T-helper 22 cell (primary cell): ENCODE results near the gene TINAG.

Experiments
- DNase-seq: peaks from one replicate; pipeline ENCODE4 v3.0.0-alpha.2; 2020; ENCODE audit warnings: low read depth

Gene TINAG, protein sequence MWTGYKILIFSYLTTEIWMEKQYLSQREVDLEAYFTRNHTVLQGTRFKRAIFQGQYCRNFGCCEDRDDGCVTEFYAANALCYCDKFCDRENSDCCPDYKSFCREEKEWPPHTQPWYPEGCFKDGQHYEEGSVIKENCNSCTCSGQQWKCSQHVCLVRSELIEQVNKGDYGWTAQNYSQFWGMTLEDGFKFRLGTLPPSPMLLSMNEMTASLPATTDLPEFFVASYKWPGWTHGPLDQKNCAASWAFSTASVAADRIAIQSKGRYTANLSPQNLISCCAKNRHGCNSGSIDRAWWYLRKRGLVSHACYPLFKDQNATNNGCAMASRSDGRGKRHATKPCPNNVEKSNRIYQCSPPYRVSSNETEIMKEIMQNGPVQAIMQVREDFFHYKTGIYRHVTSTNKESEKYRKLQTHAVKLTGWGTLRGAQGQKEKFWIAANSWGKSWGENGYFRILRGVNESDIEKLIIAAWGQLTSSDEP

DNA sequence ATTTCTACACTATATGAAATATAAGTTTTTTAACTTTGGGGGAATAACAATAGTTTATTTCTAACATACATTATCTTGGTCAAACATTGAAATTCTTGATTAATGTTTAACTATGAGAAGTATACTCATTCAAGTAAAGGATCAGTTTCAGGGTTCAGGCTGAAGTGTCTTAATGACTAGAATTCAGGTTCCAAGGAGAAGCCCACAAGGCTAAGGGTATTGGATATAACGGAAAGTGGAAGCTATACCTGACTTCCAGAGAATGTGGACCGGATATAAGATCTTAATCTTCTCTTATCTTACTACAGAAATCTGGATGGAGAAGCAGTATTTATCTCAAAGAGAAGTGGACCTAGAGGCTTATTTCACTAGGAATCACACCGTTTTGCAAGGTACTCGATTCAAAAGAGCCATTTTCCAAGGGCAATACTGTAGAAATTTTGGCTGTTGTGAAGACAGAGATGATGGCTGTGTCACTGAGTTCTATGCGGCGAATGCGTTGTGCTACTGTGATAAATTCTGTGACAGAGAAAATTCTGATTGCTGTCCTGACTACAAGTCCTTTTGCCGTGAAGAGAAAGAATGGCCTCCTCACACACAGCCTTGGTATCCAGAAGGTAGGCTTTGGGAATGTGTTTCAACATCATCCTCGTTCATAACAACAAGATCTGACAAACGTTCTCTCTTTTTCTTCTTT, at the start of gene TINAG:
Gene TINAG (plus strand): TSS at position 153 of the 697 bp plus-strand sequence. CDS start 110 bp downstream, at position 263.
- no peak for DNase-seq

DNA sequence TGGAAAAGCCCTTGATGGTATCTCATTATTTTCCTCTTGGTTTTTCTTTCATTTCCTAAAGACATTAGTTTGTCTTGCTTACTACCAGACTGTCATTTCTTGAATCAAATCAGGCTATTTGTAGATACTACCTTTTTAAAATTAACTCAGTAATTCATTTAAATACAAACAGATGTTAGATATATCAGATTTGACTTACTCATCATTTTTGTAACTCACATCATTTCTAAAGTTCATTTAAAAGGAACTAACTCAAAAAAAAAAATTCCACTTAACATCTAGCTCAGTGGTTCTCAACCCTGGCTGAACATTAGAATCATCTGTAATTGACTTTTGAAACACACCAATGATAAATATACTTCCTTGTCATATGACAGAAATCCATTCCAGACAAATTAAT, 48.2 kb upstream of the TINAG start:
- DNase-seq: no peak

DNA sequence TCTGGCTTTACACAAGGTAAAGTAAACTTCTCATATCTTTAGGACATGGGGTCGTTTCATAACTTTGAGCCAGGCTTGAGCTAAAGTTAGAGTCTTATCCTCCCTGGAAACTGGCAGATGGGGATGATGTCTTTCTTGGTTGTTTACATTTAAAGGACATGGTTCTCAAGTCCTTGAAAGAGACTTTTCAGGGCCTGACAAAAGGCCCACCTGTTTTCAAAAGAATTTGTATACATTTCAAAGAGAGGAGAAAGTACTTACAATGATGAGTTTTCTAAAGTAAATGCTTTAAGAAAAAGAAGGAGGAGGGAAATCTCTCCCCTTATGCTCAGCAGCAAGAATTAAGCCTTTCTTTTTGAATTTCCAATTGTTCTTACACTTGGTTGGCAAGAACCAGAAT, 45.7 kb upstream of the TINAG start:
- DNase-seq: no peak

DNA sequence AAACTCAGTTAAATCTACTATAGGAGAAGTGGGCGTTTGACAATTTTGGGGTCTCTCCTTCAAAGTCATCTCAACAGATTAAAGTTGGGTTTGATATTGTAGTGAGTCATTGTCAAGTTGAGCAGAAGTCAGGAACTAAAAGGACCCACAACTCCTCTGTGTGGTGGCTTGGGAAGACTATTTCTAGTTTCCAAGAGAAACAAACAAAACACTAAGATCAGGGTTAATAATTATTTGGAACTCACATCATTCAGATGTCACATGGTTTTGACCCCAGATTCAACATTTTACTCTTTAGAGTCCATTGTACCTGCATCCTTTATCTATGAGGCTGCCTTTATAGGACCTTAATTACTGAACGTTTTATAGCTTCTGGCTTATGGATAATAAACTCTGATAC, 45.3 kb upstream of the TINAG start:
- DNase-seq: no peak

DNA sequence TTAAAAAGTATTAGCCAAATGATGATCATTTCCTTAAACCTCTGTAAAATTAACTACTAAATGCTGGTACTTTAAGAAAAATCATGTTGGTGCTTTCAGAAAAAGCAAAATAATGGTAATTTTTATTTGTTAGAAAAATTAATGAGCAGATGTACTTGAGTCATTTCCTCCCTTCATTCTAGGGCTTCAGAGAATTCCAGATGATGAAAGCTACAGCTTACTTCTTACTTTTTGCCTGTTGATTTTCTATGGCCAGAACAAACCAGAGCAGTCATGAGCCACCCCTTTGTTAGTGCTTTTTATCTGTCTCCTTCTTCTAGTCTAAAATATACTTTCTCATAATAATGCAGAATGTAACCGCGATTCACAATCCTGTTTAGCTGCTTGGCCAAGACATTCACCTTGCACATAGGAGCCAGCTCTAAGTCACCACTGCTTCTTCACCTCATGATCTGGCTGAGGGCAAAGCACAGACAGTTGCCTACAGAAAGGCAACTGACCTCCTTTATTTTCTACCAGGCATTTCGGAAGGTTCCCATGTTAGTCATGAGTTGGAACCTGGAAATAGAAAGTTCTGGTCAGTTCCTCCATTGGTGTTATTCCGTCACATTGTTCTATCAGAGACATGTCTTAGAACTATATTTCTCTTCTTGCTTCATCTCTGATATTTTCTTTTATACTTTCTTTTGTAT, 43.5 kb upstream of the TINAG start:
- no peak for DNase-seq

DNA sequence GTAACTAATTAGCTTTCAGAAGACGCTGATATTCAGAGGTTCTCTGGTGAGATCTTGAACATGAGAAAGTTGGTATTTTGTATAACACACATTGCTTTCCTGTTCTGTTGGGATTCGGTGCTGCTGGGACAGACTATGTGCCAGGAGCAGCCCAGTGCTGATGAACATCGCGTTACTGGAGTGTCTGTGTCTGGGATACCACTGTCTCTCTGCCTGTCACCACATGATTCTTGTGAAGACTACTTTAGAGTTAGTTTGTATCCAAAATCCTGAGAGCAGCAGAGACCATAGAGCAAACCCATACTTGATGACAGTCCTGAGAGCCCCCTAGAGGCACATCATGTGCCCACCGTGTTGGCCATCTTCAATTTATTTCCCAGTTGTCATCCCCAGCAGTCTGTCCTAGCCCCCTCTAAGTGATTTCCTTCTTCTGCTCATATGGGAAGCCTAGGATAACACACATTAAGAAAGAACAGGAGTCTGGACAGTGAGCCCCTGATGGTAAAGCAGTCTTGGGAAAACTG, 41.8 kb upstream of the TINAG start:
- no peak for DNase-seq

DNA sequence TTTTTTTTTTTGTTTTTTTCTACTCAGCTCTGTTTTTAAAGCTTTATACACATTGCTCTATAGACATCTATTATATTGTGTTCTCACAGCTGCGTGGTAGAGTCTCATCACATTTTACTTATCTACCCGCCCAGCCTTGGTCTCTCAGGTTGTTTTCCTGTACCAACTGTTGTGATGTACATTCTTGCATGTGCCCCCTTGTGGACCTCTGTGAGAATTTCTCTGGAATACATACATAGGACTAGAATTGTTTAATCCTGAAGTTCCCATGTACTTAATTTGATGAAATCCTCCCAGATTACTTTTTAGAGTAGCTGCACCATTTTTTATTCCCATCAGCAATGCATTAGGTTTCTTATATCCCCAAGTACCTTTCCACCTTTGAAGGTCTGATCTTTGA, 40.4 kb upstream of the TINAG start:
- DNase-seq: no peak

DNA sequence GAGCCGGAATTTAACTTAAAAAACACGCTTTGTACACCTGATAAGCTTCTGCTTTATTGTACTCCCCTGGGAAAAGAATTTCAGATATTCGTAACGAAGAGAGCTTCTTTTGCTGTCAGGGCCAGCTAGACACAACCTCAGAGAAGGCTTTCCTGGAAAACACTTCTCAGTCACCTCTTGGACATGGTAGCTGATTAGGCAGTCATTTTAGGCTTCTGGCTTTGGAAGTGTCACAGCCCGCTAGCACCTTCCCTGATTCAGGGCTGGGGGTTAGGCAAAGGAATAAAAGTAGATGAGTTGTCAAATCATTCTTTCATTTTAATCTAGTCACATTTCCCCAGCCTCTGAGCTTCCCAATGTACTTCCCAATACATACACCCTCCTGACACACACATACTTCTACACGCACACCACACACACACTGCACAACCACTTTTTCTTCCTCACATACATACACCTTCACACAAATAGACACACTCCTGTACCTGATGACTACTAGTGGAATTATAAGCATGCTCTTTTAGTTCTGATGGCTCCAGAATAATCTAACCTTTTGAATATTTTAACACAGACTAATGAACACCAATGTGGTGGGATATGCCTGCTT, 34.9 kb upstream of the TINAG start:
- no peak for DNase-seq

DNA sequence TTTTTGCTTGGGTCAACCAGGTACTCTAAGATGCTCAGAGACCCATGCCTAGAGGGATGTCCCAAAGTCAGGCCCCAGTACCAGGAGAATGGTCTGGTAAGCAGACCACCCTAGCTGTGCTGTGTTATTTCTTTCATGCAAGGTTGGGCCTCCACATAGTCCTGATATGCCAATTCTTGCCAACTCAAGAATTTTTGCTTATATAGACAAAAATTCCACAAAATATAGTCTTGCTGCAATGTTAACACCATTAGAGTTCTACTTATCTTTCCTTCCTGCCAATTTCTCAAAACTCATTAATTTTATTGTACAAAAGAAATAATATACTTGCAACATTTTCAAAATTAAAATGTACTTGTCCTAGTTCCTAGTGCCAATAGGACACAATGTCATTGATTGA, 33.9 kb upstream of the TINAG start:
- no peak for DNase-seq

DNA sequence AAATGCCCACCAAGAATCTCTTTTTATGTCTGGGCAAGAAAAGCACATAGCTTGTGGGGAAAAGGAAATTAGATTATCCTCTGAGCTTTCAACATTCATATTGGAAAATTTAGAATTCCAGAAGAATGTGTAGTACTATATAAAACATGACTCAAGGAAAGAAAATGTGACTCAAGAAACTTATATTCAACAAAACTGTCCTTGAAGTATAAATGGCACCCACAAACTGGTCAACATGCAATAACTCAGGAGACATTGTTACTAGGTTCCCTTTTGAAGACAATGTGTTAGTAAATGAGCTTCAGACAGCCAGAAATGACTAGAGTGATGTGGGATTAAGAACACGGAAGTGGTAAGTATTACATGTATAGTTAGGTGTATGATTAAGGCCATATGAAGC, 26.1 kb upstream of the TINAG start:
- DNase-seq: no peak

DNA sequence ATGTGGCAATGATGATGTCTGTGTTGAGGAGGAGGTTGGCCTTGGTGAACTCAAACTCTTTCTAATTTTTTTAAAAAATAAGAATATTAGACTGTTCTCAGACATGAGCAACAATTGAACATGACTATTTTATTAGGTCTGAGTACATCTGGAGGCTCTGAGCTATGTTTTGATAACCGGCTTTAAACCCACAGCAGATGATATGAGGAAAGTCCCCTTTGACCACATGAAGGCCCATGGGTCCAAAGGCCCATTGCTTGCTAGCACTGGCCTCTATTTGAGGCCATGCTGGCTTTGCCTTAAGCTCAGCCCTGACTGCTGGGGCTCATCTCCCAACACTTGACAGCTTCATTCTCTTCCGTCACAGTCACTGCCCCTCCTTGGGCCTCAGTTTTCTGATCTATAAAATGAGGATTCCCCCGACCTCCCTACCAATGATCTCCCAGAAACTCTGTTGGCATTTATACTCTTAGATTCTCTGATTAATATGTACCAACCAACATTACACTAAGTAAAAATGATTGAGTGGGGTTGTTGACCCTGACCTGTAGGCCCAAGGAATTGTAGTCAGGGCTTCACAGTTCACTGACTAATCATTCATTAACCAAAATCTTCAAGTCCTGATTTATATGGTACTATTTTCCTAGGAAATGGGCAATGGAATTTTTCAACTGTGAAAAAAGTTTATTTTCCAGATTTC, 23.9 kb upstream of the TINAG start:
- no peak for DNase-seq

DNA sequence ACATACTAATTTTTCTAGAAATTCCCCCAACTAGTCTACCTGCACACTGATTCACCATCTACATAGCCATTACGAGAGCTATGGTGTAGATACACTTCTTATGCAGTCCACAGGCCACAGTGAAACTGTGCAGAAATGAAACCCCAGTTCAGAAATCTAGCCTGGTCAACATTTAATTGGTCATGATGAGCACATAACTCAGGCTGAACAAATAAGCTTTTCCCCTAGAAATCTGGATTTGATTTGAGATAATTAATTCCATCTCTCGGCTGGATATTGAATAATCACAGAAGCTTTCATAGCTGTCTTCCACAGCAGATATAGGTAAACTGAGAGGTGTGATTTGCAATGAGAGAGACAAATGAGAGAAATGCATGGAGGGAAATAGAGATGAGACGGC, 22.6 kb upstream of the TINAG start:
- DNase-seq: no peak

DNA sequence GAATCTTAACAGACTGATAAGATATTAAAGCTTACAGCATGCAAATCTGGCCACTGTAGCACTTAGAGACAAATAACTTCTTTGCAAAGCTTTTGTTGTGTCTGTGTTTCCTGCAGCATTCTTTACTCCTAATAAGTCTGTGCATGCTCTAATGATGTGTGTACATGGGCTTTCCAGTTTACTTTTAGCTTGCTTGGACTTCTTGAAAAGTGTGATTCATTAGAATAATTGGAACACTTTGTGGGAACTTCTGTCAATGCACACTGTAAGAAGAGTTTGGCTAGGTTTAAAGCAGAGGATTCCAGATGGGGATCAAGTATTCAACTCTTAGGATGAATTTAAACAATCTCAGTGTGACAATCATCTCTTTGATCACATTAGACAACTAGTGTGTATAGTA, 22.1 kb upstream of the TINAG start:
- DNase-seq: no peak

DNA sequence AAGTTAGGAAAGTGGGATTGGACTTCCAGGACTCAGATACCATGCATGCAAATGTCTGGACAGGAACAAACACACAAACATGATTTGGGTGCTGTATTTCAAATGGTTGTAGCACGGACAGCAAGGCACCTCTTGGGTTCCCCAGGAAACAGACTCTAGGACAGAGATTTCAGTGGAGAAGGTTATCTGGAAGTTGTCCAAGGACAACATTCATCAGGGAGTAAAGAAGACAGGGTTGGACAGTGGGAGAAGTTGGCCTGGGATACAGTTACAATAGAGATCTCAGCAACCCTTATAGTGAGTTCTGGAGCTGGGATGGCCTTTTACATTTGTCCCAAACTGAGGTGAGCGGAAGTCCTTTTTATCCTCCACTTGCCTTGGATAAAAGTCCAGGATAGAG, 19.8 kb upstream of the TINAG start:
- no peak for DNase-seq

DNA sequence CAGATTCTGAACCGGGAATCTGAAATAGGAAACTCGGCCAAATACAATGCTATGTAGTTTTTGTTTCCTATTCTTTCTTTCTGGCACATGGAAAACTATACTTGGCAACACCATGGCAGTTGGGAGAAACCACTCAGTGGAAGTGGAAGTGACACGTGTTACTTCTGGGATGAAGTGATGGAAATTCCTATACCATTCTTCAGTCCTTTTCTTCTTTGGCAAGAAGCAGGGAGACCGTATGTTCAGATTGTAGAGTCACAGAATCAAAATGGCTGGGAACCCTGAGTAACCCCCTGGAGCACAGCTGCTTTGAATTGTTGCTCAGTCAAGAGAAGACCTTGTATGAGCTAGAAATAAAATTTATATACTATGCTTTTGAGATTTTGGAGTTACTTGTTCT, 18.8 kb upstream of the TINAG start:
- DNase-seq: no peak

DNA sequence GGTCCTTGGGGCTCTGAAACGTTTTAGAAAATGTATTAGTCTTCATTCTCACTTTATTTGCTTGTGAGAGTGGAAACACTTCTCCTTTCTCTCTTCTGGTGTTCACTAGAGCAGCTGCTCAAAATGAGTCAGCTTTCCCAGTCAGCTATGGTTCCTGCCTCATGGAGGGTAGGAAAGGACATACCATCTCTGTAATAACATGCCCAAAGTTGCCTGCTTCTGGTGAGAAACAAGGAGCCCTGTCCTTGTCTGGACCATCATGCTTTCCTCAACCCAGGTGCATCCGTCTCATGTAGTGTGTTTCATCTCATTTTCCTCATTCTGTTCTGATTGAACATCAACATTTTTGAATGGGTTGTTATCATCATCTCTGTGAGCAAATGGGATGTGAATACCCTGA, 17.1 kb upstream of the TINAG start:
- no peak for DNase-seq

DNA sequence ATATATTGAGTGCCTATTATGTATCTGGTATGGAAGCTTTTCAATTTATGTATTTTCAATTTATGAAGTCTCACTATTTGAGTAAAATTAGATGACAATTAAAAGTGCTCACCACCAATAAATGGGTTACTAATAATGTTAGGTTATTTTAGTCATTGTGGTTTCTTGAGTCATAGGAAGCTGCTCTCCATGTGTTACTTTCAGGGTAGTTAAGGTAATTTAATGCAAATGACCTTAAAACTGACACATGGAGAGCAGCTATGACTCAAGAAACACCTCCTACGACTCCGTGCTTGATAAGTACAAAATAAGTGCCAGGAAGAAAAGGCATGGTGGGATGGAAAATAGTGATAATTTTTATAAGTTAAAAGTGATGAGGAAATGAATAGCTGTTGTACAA, 16.5 kb upstream of the TINAG start:
- DNase-seq: no peak

DNA sequence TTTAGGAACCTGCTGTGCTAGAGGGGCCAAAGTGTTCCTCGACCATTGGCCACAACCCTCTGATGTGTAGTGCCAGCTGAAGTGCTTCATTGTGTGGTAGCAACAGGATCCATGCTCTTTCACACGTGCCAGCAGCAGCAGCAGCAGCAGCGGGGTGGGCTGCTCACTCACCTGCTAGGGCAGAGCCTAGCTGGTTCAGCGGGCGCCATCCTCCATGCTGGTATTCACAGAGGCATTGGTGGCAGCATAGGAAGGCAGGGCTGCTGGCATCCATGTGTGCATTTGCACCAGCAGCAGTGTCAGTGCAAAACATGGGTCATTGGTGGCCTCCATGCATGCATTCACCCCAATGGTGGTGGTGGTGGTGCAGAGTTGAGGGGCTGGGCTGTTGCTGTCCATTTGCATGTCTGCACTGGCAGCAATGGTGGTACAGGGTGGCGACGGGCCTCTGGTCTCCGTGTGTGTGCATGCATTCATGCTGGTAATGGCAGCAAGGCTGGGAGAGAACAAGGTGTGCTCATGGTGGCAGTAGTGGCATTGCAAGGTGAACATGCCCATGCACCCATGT, 13.2 kb upstream of the TINAG start:
- DNase-seq: no peak

DNA sequence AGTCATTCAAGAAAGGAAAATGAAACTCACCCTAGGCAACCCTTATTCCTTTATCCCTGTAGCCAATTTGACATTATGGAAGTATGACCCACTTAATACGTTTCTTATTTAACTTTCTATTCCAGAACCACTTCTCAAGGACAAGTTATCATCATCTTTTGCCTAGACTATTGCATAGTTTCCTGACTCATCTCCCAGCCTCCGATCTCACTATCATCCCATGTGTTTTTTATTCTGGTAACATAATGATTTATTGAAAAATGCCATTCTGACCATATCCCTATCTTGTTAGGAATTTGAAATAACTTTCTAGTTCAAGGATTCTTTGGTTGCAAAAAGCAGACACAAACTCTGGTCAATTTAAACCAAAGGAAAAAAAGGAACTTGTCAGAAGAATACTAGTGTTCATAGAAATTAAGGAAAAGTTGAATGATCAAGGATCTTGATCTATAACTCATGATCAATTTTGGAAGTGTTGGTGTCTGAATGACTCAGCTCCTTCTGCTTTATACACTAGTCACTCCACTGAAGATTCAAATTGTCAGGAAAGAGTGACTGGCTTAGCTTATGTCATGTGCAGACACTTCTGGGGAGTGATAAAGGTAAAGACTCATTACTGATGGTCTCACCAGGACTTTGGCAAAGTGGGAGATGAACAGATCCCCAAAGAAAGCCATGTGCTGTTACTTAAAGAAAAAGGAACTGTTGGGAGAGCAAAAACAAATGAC, 8.5 kb upstream of the TINAG start:
- DNase-seq: no peak

DNA sequence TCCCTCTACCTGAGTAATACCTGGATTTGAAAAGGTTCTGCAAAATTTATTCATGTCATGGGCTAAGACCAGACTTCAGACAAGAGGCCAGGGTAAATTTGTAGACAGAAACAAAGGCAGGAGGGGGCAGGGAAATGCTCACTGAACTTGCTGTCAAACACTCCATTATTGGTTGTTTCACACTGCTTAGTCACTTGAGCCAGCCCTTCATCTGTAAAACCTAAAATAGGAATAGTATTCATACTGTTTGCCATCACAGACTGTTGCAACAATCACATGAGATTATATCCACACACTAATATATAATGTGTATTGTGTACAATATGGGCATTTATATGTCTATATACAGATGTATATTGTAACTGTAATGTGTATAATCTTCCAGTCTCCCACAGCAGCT, 6.5 kb upstream of the TINAG start:
- no peak for DNase-seq

DNA sequence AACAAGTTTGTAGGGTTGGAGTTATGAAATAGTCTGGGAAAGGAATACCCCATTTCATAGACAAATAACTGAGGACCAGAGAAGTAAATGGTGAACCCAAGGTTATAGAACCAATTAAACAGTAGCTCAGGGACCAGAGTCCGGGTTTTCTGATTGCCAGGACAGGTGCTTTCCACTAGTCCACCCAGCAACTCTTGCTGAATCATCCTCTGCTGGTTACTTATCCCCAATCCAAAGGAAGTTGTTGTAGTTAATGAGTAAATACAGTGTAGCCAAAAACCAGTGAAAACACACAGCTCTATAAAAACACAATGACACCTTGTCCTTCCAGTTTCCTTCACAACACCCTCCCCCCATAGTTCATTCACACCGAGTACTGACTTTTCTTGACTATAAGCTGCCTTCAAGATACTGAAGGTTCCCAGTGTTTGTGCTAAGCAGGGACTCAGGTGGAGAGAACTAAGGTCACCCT, 766 bp upstream of the TINAG start:
- DNase-seq: no peak
